Raji (cell line): ENCODE results near the gene RNF11.

Source experiments
- POLR2A ChIP-seq: IDR thresholded peaks from 2 replicates; pipeline ENCODE4 v1.6.1; 2011; ENCODE audit warnings: low read depth, low read length, control low read depth; ENCODE audit not compliant: insufficient read depth

RNF11 gene

GRCh38 chr1:51219022-51219421 lies 17.1 kb upstream of the RNF11 start:
- no peak for TF ChIP-seq POLR2A

GRCh38 chr1:51222136-51222787 lies 13.8 kb upstream of the RNF11 start:
- TF ChIP-seq POLR2A = no peak

GRCh38 chr1:51222809-51223208 lies 13.3 kb upstream of the RNF11 start:
- no peak for TF ChIP-seq POLR2A

- no peak for TF ChIP-seq POLR2A
These were observed 11.8 kb upstream of the RNF11 start for GRCh38 chr1:51224255-51224654.

- no peak for TF ChIP-seq POLR2A
These were observed 5.5 kb upstream of the RNF11 start for GRCh38 chr1:51230501-51231078.

- no peak for TF ChIP-seq POLR2A
These were observed 5.0 kb upstream of the RNF11 start for GRCh38 chr1:51231120-51231519.

GRCh38 chr1:51231896-51232295 lies 4.2 kb upstream of the RNF11 start:
- TF ChIP-seq POLR2A = no peak

- TF ChIP-seq POLR2A = 0 out of 2 replicates have a peak, but pooled peaks have one; percentile 30
These were observed 1.2 kb upstream of the RNF11 start for GRCh38 chr1:51234721-51235425.

- no peak for TF ChIP-seq POLR2A
These were observed 668 bp downstream of the RNF11 start for GRCh38 chr1:51236531-51237350.

- no peak for TF ChIP-seq POLR2A
These were observed 1.4 kb downstream of the RNF11 start for GRCh38 chr1:51237351-51238033.

GRCh38 chr1:51238034-51238403 lies 1.9 kb downstream of the RNF11 start:
- TF ChIP-seq POLR2A = no peak

GRCh38 chr1:51240084-51240483 lies 4.0 kb downstream of the RNF11 start:
- TF ChIP-seq POLR2A = no peak

- no peak for TF ChIP-seq POLR2A
These were observed 5.0 kb downstream of the RNF11 start for GRCh38 chr1:51241119-51241518.

- TF ChIP-seq POLR2A = no peak
These were observed 6.5 kb downstream of the RNF11 start for GRCh38 chr1:51242546-51242945.

GRCh38 chr1:51247022-51247421 lies 10.9 kb downstream of the RNF11 start:
- TF ChIP-seq POLR2A = no peak
